DOHH2 (cell line): ENCODE measurements around the gene ARHGEF26.

ENCODE experiments used
- CTCF ChIP-seq: fragments of 200-600 bp; sonication (generic); IDR thresholded peaks from one replicate; pipeline ENCODE4 v1.5.1; 2014; ENCODE audit warnings: antibody characterized with exemption, mild to moderate bottlenecking, low read depth, low read length; ENCODE audit not compliant: poor library complexity, severe bottlenecking
- EZH2phosphoT487 ChIP-seq: fragments of 200-600 bp; sonication (generic); IDR thresholded peaks from 2 replicates; pipeline ENCODE4 v1.6.1; 2017; ENCODE audit warnings: borderline replicate concordance, mild to moderate bottlenecking, antibody characterized with exemption, low read length, moderate library complexity, mixed read lengths

GRCh38 chr3:154111365-154111935 is 9.7 kb upstream of the ARHGEF26 start:
- TF ChIP-seq CTCF (no peak), EZH2phosphoT487 (no peak)
